Measurements from ENCODE around the gene PPL. TPM values are rescaled to one million over a fixed set of nuclear protein-coding genes. Genes with fewer than 3 reads are reported as not detected.
"Not testable (repeated sequence)": the region's sequence is repeated elsewhere in the genome, so short reads cannot be mapped to it uniquely, and the experiment has no call there.

PPL gene
- total and polyA plus RNA-seq, 2 donors (not counting 3 experiments of a cell fraction or from before 2014, with no cell fraction given), result 0.07 to 0.20 TPM

DNA sequence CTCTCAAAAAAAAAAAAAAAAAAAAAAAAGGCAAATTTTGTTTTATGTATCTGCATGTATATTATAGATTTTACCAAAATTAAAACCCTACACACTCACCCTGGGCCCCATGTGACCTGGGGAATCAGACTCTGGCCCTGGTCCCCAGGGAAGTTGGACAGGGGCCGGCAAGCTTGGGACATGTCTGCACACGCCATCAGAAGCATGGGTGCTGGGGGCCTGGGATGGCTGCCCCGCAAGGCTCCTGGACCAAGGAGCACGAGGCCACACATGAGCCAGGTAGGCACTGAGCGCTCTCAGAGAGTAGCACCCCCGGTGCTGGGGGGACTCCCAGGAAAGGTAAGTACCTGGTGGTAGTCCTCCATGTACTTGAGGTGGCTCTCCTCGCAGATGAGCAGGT is 39.6 kb downstream of the PPL start:
- H3K27ac ChIP-seq (ENCODE audit: insufficient read depth, low read depth, low read length), result no peak overlapping the region
- POLR2A ChIA-PET, result no interaction called here
- FAIRE-seq (no peak), DNase-seq (ENCODE audit: low read depth, low spot score) (no peak)
- H3K4me2 ChIP-seq (ENCODE audit: insufficient read depth, low read length), result no peak overlapping the region
- BruUV-seq (replicated peaks), result no TSS peak
- H3K4me3 ChIP-seq (replicated peaks in 1 of 3; ENCODE audit: insufficient read depth in 1 of 3, low read depth in 1 of 3, low read length in 3 of 3), result no peak overlapping the region
- no peaks in the 10 kb centered on the region for H3K4me1 ChIP-seq (ENCODE audit: control insufficient read depth, extremely low read depth, insufficient read depth, low read length)
- no peak overlapping the region for H2AFZ ChIP-seq (ENCODE audit: low read depth, low read length)
- H3K9ac ChIP-seq (replicated peaks; ENCODE audit: extremely low read depth, insufficient read depth, low read length), result no peak overlapping the region
- H3K27me3 ChIP-seq (ENCODE audit: control insufficient read depth in 2 of 2, insufficient read depth in 2 of 2, low read length in 2 of 2), result no peaks in the 10 kb centered on the region
- no peaks in the 10 kb centered on the region for H3K79me2 ChIP-seq (ENCODE audit: control insufficient read depth, insufficient read depth, low read length)
- no peaks in the 10 kb centered on the region for H4K20me1 ChIP-seq (replicated peaks; ENCODE audit: control insufficient read depth, extremely low read depth, insufficient read depth, low read length)
- CTCF ChIA-PET, result no interaction called here
- no peaks in the 10 kb centered on the region for H3K9me1 ChIP-seq (replicated peaks; ENCODE audit: control insufficient read depth, extremely low read depth, insufficient read depth, low read length)
- dilution Hi-C loops (cut with MboI; ENCODE audit: extremely low pct_ligation_motif_present, low sequenced_read_pairs) (no loop called here), intact Hi-C loops (cut with micrococcal nuclease) (loop anchor here (10.0 kb wide), 1 partner anchor 57 kb away; the partner anchor contains the start of gene SEC14L5)
- TF ChIP-seq JUN (IDR thresholded peaks at IDR 0.05; ENCODE audit: borderline replicate concordance, insufficient read depth, insufficient read length, low read depth), result no peak
- H3K36me3 ChIP-seq (ENCODE audit: control insufficient read depth in 2 of 2, extremely low read depth in 1 of 2, insufficient read depth in 2 of 2, low read length in 2 of 2), result no peaks in the 10 kb centered on the region
- H3K9me3 ChIP-seq (replicated peaks; ENCODE audit: control insufficient read depth, insufficient read depth, low read length), result no peaks in the 10 kb centered on the region

DNA sequence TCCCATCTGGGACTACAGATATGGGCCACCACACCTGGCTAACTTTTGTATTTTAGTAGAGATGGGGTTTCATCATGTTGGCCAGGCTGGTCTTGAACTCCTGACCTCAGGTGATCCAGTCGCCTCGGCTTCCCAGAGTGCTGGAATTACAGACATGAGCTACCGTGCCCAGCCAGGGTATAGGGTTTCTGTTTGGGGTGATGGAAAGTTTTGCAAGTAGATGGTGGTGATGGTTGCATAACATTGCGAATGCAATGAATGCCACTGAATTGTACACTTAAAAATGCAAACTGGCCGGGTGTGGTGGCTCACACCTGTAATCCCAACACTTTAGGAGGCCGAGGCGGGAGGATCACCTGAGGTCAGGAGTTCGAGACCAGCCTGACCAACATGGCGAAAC is 40.2 kb downstream of the PPL start:
- H3K27me3 ChIP-seq (ENCODE audit: control insufficient read depth in 2 of 2, insufficient read depth in 2 of 2, low read length in 2 of 2); H3K4me2 ChIP-seq (ENCODE audit: insufficient read depth, low read length); H3K36me3 ChIP-seq (ENCODE audit: control insufficient read depth in 2 of 2, extremely low read depth in 1 of 2, insufficient read depth in 2 of 2, low read length in 2 of 2); H3K9me3 ChIP-seq (replicated peaks; ENCODE audit: control insufficient read depth, insufficient read depth, low read length); H3K9me1 ChIP-seq (replicated peaks; ENCODE audit: control insufficient read depth, extremely low read depth, insufficient read depth, low read length); H3K9ac ChIP-seq (replicated peaks; ENCODE audit: extremely low read depth, insufficient read depth, low read length); FAIRE-seq; H3K27ac ChIP-seq (ENCODE audit: insufficient read depth, low read depth, low read length); H3K4me3 ChIP-seq (replicated peaks in 1 of 3; ENCODE audit: insufficient read depth in 1 of 3, low read depth in 1 of 3, low read length in 3 of 3); DNase-seq (ENCODE audit: low read depth, low spot score); H3K4me1 ChIP-seq (ENCODE audit: control insufficient read depth, extremely low read depth, insufficient read depth, low read length); H3K79me2 ChIP-seq (ENCODE audit: control insufficient read depth, insufficient read depth, low read length); BruUV-seq (replicated peaks); POLR2A ChIA-PET; CTCF ChIA-PET; H2AFZ ChIP-seq (ENCODE audit: low read depth, low read length); dilution Hi-C loops (cut with MboI; ENCODE audit: extremely low pct_ligation_motif_present, low sequenced_read_pairs); H4K20me1 ChIP-seq (replicated peaks; ENCODE audit: control insufficient read depth, extremely low read depth, insufficient read depth, low read length): not testable (repeated sequence)
- intact Hi-C loops (cut with micrococcal nuclease), result loop anchor here (10.0 kb wide), 1 partner anchor 58 kb away; the partner anchor contains the start of gene SEC14L5
